Measurements from ENCODE around the gene SLC24A3.

DNA sequence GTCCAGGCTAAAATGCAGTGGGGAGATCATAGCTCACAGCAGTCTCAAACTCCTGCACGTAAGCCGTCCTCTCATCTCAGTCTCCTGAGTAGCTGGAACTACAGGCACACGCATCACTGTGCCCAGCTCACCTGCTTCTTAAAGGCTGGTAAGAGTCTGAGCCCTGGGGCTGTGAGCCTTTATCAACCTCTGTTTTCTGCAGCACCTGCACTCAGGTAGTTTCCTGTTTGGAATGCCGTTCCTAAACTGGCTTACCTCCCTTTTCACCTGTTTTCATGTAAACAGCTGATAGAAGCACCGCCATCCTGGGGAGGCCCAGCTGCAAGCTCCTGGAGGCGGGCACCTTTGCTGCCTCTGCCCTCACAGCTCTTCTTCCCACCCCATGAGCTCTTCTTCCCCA is 45.4 kb downstream of the SLC24A3 start:
- TF ChIP-seq, protein P1, sequence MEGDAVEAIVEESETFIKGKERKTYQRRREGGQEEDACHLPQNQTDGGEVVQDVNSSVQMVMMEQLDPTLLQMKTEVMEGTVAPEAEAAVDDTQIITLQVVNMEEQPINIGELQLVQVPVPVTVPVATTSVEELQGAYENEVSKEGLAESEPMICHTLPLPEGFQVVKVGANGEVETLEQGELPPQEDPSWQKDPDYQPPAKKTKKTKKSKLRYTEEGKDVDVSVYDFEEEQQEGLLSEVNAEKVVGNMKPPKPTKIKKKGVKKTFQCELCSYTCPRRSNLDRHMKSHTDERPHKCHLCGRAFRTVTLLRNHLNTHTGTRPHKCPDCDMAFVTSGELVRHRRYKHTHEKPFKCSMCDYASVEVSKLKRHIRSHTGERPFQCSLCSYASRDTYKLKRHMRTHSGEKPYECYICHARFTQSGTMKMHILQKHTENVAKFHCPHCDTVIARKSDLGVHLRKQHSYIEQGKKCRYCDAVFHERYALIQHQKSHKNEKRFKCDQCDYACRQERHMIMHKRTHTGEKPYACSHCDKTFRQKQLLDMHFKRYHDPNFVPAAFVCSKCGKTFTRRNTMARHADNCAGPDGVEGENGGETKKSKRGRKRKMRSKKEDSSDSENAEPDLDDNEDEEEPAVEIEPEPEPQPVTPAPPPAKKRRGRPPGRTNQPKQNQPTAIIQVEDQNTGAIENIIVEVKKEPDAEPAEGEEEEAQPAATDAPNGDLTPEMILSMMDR (IDR thresholded peaks at IDR 0.05): no peak
- TF ChIP-seq POLR2AphosphoS5 (IDR thresholded peaks at IDR 0.05; ENCODE audit: low read depth, low read length): no peak
- no peak for TF ChIP-seq SIN3A (IDR thresholded peaks at IDR 0.05; ENCODE audit: borderline replicate concordance, insufficient read depth, low read depth, low read length)

Measured in Panc1 (cell line).